Breast epithelium (tissue), 4 donors: ENCODE data around the gene CNR2. TPM values are rescaled to one million over a fixed set of nuclear protein-coding genes. Genes with fewer than 3 reads are reported as not detected.

Experiments used
- DNase-seq, 2 donors: peaks; one replicate each; pipeline ENCODE4 v3.0.0-alpha.2; 2019; ENCODE audit warnings: low spot score in 2 of 2
- H3K27ac ChIP-seq, 2 donors: fragments of 200-600 bp; sonication (generic) in 1 of 2; one replicate each; pipeline ENCODE4 v1.5.1; 2016 to 2019; ENCODE audit warnings: mild to moderate bottlenecking in 1 of 2
- H3K27me3 ChIP-seq, 2 donors: fragments of 200-600 bp; sonication (generic) in 1 of 2; one replicate each; pipeline versions ENCODE4 v1.5.1 to v1.6.0; 2017 to 2019; ENCODE audit warnings: control low read depth in 1 of 2, mild to moderate bottlenecking in 1 of 2
- H3K36me3 ChIP-seq: fragments of 200-600 bp; one replicate; pipeline ENCODE4 v1.5.1; 2019
- H3K4me1 ChIP-seq, 2 donors: fragments of 200-600 bp; sonication (generic); one replicate each; pipeline ENCODE4 v1.5.1; 2016 to 2019; ENCODE audit warnings: control low read depth in 1 of 2
- H3K4me3 ChIP-seq, 3 donors: fragments of 200-600 bp; sonication (generic); 1 replicate in 2 of 3; 2 replicates in 1 of 3; pipeline ENCODE4 v1.5.1; 2016 to 2019; ENCODE audit warnings: mild to moderate bottlenecking in 3 of 3, moderate library complexity in 2 of 3
- H3K9me3 ChIP-seq, 2 donors: fragments of 200-600 bp; sonication (generic) in 1 of 2; one replicate each; pipeline ENCODE4 v1.5.1; 2016 to 2019; ENCODE audit warnings: control low read depth in 1 of 2
- CTCF ChIP-seq, 3 donors: fragments of 450-650 bp; IDR thresholded peaks; one replicate each; pipeline ENCODE4 v1.5.1; 2016 to 2017; ENCODE audit warnings: antibody characterized with exemption in 3 of 3, mild to moderate bottlenecking in 3 of 3, moderate library complexity in 3 of 3
- POLR2A ChIP-seq: fragments of 450-650 bp; IDR thresholded peaks from one replicate; pipeline ENCODE4 v1.6.1; 2016; ENCODE audit warnings: antibody characterized with exemption, mild to moderate bottlenecking, moderate library complexity
- POLR2AphosphoS5 ChIP-seq, 3 donors: sonication (generic); formaldehyde crosslinking; IDR thresholded peaks; one replicate each; pipeline ENCODE4 v1.6.1; 2017; ENCODE audit warnings: antibody characterized with exemption in 3 of 3
- intact Hi-C: fragments of 100-400 bp; cut with DNase I; formaldehyde crosslinking; loops from one replicate; pipeline ENCODE4 v1.15.1; 2023; ENCODE audit warnings: low total_unique reads
- total RNA-seq, 3 donors: library from RNA; depleted of rRNA; stranded (reverse); fragments of >200 nt; gene quantifications; one replicate each; pipeline ENCODE4 v1.1.0, GENCODE V29; 2016

The CNR2 gene
- total RNA-seq, 3 donors from 2014 or later, result under 0.01 TPM; not detected in 2

DNA sequence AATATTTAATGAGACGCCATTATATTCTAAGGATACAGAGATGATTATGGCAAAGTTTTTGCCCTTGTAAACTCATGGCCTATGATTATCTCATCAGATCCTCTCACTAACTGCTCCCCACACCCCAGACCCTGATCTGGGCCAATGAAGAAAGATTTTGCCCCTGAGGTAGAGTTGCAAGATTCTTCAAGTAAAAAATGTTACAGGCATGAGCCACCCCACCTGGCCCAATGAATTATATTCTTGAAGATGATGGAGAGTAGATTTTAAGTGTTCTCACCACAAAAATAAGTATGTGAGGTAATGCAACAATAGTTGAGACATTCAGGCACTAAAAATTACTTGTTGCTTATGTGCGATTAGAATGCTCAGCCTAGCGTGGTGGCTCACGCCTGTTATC, 1.8 kb upstream of the CNR2 start:
- DNase-seq, result no peak
- intact Hi-C loops, result no loop called here
- Histone ChIP-seq H3K36me3 (no peaks in the 10 kb centered on the region), H3K9me3 (no peaks in the 10 kb centered on the region), H3K4me1 (no peaks in the 10 kb centered on the region), H3K27ac (no peak overlapping the region), H3K27me3 (no peaks in the 10 kb centered on the region), H3K4me3 (no peak overlapping the region)
- no peak for TF ChIP-seq CTCF (IDR thresholded peaks at IDR 0.05)
- TF ChIP-seq POLR2AphosphoS5 (IDR thresholded peaks at IDR 0.05), result no peak
- TF ChIP-seq POLR2A, result no peak

DNA sequence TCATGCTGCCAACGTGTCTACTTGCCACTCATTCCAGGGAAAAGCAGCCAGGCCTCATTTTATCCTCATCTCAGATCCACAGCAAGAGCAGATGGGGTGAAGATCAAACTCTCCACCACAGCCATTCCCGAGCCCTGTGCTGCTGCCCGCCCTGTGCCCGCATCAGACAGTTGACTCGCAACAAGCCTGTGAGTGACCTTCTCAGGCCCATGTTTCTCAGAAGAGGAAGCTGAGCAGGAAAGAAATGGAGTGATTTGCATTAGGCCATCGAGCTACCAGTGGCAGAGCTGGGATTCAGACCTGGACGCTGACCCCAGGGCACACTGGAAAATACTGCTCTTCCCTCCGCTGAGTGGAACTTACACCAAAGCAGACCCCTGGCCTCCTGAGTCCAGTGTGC, 1.2 kb downstream of the CNR2 start:
- no peak overlapping the region for H3K27ac ChIP-seq
- no peak overlapping the region for H3K4me3 ChIP-seq
- no peaks in the 10 kb centered on the region for H3K27me3 ChIP-seq
- intact Hi-C loops, result no loop called here
- TF ChIP-seq POLR2A (no peak), POLR2AphosphoS5 (IDR thresholded peaks at IDR 0.05) (no peak), CTCF (IDR thresholded peaks at IDR 0.05) (no peak)
- DNase-seq, result no peak
- H3K36me3 ChIP-seq, result no peaks in the 10 kb centered on the region
- no peaks in the 10 kb centered on the region for H3K4me1 ChIP-seq
- no peaks in the 10 kb centered on the region for H3K9me3 ChIP-seq

GRCh38 chr1:23910553-23911246, 2.5 kb downstream of the CNR2 start:
- Histone ChIP-seq H3K27ac (no peak overlapping the region), H3K9me3 (no peaks in the 10 kb centered on the region), H3K27me3 (no peaks in the 10 kb centered on the region), H3K4me1 (no peaks in the 10 kb centered on the region), H3K36me3 (no peaks in the 10 kb centered on the region), H3K4me3 (no peak overlapping the region)
- no peak for DNase-seq
- TF ChIP-seq POLR2AphosphoS5 (IDR thresholded peaks at IDR 0.05) (no peak), CTCF (IDR thresholded peaks at IDR 0.05) (no peak), POLR2A (no peak)
- intact Hi-C loops, result no loop called here

DNA sequence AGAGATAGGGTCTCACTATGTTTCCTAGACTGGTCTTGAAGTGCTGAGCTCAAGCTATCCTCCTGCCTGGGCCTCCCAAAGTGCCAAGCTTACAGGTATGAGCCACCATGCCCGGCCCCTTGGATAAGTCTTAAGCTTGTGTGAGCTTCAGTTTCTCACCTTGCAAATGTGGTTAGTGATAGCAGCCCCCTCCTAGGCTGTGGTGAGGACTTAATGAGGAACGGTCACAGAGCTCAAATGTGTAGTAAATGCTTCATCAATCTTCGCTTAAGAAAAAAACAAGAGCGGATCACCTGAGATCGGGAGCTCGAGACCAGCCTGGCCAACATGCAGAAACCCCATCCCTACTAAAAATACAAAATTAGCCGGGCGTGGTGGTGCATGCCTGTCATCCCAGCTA, 3.0 kb downstream of the CNR2 start:
- no peak overlapping the region for H3K4me3 ChIP-seq
- no peak overlapping the region for H3K27ac ChIP-seq
- H3K9me3 ChIP-seq, result no peaks in the 10 kb centered on the region
- intact Hi-C loops, result no loop called here
- TF ChIP-seq POLR2A, result no peak
- no peak for TF ChIP-seq CTCF (IDR thresholded peaks at IDR 0.05)
- no peak for TF ChIP-seq POLR2AphosphoS5 (IDR thresholded peaks at IDR 0.05)
- DNase-seq, result no peak
- no peaks in the 10 kb centered on the region for H3K36me3 ChIP-seq
- peaks cover 0 to 2% of the 10 kb centered on the region in 2 donors for H3K27me3 ChIP-seq
- no peaks in the 10 kb centered on the region for H3K4me1 ChIP-seq

- Histone ChIP-seq H3K4me3 (no peak overlapping the region), H3K4me1 (no peaks in the 10 kb centered on the region), H3K27ac (no peak overlapping the region), H3K27me3 (peaks cover 0 to 2% of the 10 kb centered on the region in 2 donors), H3K9me3 (no peaks in the 10 kb centered on the region), H3K36me3 (no peaks in the 10 kb centered on the region)
- DNase-seq, result no peak
- intact Hi-C loops, result no loop called here
- TF ChIP-seq POLR2A, result no peak
- no peak for TF ChIP-seq CTCF (IDR thresholded peaks at IDR 0.05)
- TF ChIP-seq POLR2AphosphoS5 (IDR thresholded peaks at IDR 0.05), result no peak
Observed at GRCh38 chr1:23909412-23909811, 3.8 kb downstream of the CNR2 start.
